PC-9 (cell line): ENCODE data around the gene MORC1. TPM values are rescaled to one million over a fixed set of nuclear protein-coding genes. Genes with fewer than 3 reads are reported as not detected.

Source experiments
- BruUV-seq: library from RNA; stranded (reverse); fragments of 400-500 nt; replicated peaks from 2 replicates; lab custom pipeline; 2021; lab: Mats Ljungman, UMichigan
- CTCF ChIA-PET: fragments of 300-600 bp; sonication (Branson Sonifier 250); formaldehyde crosslinking; loops from one replicate; lab custom pipeline; 2022; ENCODE audit warnings: antibody characterized with exemption; lab: Charles Lee
- POLR2A ChIA-PET: fragments of 300-600 bp; sonication (Branson Sonifier 250); formaldehyde crosslinking; loops from one replicate; lab custom pipeline; 2022; ENCODE audit warnings: antibody characterized with exemption; ENCODE audit not compliant: unreplicated experiment; lab: Charles Lee
- DNase-seq, 2 experiments: peaks; one replicate each; pipeline versions ENCODE4 v3.0.0 to v3.0.0-alpha.2; 2015 to 2022; ENCODE audit warnings: mixed read lengths in 1 of 2
- H2AFZ ChIP-seq: fragments of 200-600 bp; sonication (generic); 2 replicates; pipeline ENCODE4 v1.8.1; 2017; ENCODE audit warnings: antibody characterized with exemption
- H3F3A ChIP-seq: fragments of 200-600 bp; sonication (generic); 2 replicates; pipeline ENCODE4 v1.8.1; 2017; ENCODE audit warnings: antibody characterized with exemption, mild to moderate bottlenecking, low read depth; ENCODE audit not compliant: insufficient read depth
- H3K27ac ChIP-seq: fragments of 200-600 bp; sonication (generic); 2 replicates; pipeline ENCODE4 v1.6.1; 2016; ENCODE audit warnings: mixed run types
- H3K27me3 ChIP-seq: fragments of 200-600 bp; sonication (generic); 2 replicates; pipeline ENCODE4 v1.6.1; 2016; ENCODE audit warnings: low read depth, mixed run types; ENCODE audit not compliant: insufficient read depth
- H3K36me3 ChIP-seq: fragments of 200-600 bp; sonication (generic); 2 replicates; pipeline ENCODE4 v1.6.1; 2016; ENCODE audit warnings: low read depth, mixed run types
- H3K4me1 ChIP-seq: fragments of 200-600 bp; sonication (generic); replicated peaks from 2 replicates; pipeline ENCODE4 v1.6.1; 2016; ENCODE audit warnings: mixed run types; ENCODE audit not compliant: insufficient read depth
- H3K4me2 ChIP-seq: fragments of 200-600 bp; sonication (generic); 2 replicates; pipeline ENCODE4 v1.6.1; 2017; ENCODE audit warnings: mixed run types
- H3K4me3 ChIP-seq: fragments of 200-600 bp; sonication (generic); 2 replicates; pipeline ENCODE4 v1.6.1; 2016; ENCODE audit warnings: mixed run types
- H3K79me2 ChIP-seq: fragments of 200-600 bp; sonication (generic); 2 replicates; pipeline ENCODE4 v1.6.1; 2017; ENCODE audit warnings: low read depth, mixed run types
- H3K9me2 ChIP-seq: fragments of 200-600 bp; sonication (generic); 2 replicates; pipeline ENCODE4 v1.8.1; 2017; ENCODE audit warnings: mild to moderate bottlenecking; ENCODE audit not compliant: insufficient read depth
- H3K9me3 ChIP-seq: fragments of 200-600 bp; sonication (generic); 2 replicates; pipeline ENCODE4 v1.8.1; 2016; ENCODE audit warnings: low read depth; ENCODE audit not compliant: insufficient read depth
- H4K20me1 ChIP-seq: fragments of 200-600 bp; sonication (generic); 2 replicates; pipeline ENCODE4 v1.8.1; 2017; ENCODE audit not compliant: insufficient read depth
- CTCF ChIP-seq: fragments of 200-600 bp; sonication (generic); conservative IDR thresholded peaks from 2 replicates; pipeline ENCODE4 v1.6.1; 2017; ENCODE audit warnings: mixed run types, antibody characterized with exemption, mild to moderate bottlenecking, moderate library complexity
- EZH2 ChIP-seq: fragments of 200-600 bp; sonication (generic); IDR thresholded peaks from 2 replicates; pipeline ENCODE4 v1.8.0; 2017; ENCODE audit warnings: antibody characterized with exemption, low read depth
- intact Hi-C: fragments of 100-400 bp; cut with micrococcal nuclease; formaldehyde crosslinking; loops from one replicate; pipeline ENCODE4 v1.10.0; 2022; ENCODE audit not compliant: unreplicated experiment
- total RNA-seq: library from RNA; stranded (reverse); gene quantifications from 2 replicates; pipeline ENCODE4 v1.2.3, GENCODE V29; 2021

The MORC1 gene
- total RNA-seq, 1 experiment from 2014 or later: not detected

GRCh38 chr3:109161487-109162123 lies 43.7 kb upstream of the MORC1 start:
- DNase-seq: no peak
- Histone ChIP-seq H3F3A (no peaks in the 10 kb centered on the region), H3K9me2 (no peaks in the 10 kb centered on the region), H3K9me3 (no peaks in the 10 kb centered on the region), H3K4me1 (no peaks in the 10 kb centered on the region), H4K20me1 (no peaks in the 10 kb centered on the region), H3K27ac (no peak overlapping the region), H3K4me3 (no peak overlapping the region), H3K4me2 (no peak overlapping the region), H2AFZ (no peak overlapping the region), H3K27me3 (no peaks in the 10 kb centered on the region), H3K36me3 (no peaks in the 10 kb centered on the region), H3K79me2 (no peaks in the 10 kb centered on the region)
- TF ChIP-seq CTCF (no peak), EZH2 (no peak)
- no TSS peak for BruUV-seq
- ChIA-PET CTCF (no interaction called here), POLR2A (no interaction called here)
- intact Hi-C loops: no loop called here

GRCh38 chr3:109155828-109156227 lies 37.9 kb upstream of the MORC1 start:
- no TSS peak for BruUV-seq
- Histone ChIP-seq H3K27ac (no peak overlapping the region), H4K20me1 (no peaks in the 10 kb centered on the region), H3K4me2 (no peak overlapping the region), H3K79me2 (no peaks in the 10 kb centered on the region), H3K4me1 (no peaks in the 10 kb centered on the region), H3F3A (no peaks in the 10 kb centered on the region), H3K36me3 (no peaks in the 10 kb centered on the region), H3K4me3 (no peak overlapping the region), H2AFZ (no peak overlapping the region), H3K9me3 (no peaks in the 10 kb centered on the region), H3K27me3 (no peaks in the 10 kb centered on the region), H3K9me2 (no peaks in the 10 kb centered on the region)
- intact Hi-C loops: no loop called here
- no peak for DNase-seq
- TF ChIP-seq CTCF: no peak
- TF ChIP-seq EZH2: no peak
- POLR2A ChIA-PET: interaction anchor here (0.6 kb wide), 1 partner anchor 969 kb away, joined by 3 read pairs; no protein-coding TSS in a partner anchor
- CTCF ChIA-PET: no interaction called here

GRCh38 chr3:109154979-109155378 lies 37.0 kb upstream of the MORC1 start:
- no peaks in the 10 kb centered on the region for H3K27me3 ChIP-seq
- no peak overlapping the region for H3K27ac ChIP-seq
- POLR2A ChIA-PET: no interaction called here
- no peaks in the 10 kb centered on the region for H3F3A ChIP-seq
- no peak for DNase-seq
- H4K20me1 ChIP-seq: no peaks in the 10 kb centered on the region
- TF ChIP-seq CTCF (no peak), EZH2 (no peak)
- H3K4me1 ChIP-seq: no peaks in the 10 kb centered on the region
- CTCF ChIA-PET: no interaction called here
- no peak overlapping the region for H3K4me3 ChIP-seq
- no peaks in the 10 kb centered on the region for H3K9me3 ChIP-seq
- BruUV-seq: no TSS peak
- intact Hi-C loops: no loop called here
- no peaks in the 10 kb centered on the region for H3K79me2 ChIP-seq
- no peak overlapping the region for H3K4me2 ChIP-seq
- no peak overlapping the region for H2AFZ ChIP-seq
- no peaks in the 10 kb centered on the region for H3K9me2 ChIP-seq
- no peaks in the 10 kb centered on the region for H3K36me3 ChIP-seq
